ENCODE results near the gene POLR3A. TPM values are rescaled to one million over a fixed set of nuclear protein-coding genes. Genes with fewer than 3 reads are reported as not detected.

POLR3A gene
- polyA plus RNA-seq, 1 of the 3 experiments (the other 2 are of a cell fraction): 10.8 TPM

- Histone ChIP-seq H3K4me3 (ENCODE audit: low read depth in 2 of 2, low read length in 1 of 2) (no peak overlapping the region), H3K27ac (ENCODE audit: low read depth in 2 of 2, low read length in 1 of 2) (no peak overlapping the region), H4K20me1 (ENCODE audit: insufficient read depth) (no peaks in the 10 kb centered on the region), H3K9ac (no peak overlapping the region), H3K9me2 (no peaks in the 10 kb centered on the region), H3K27me3 (ENCODE audit: insufficient read depth) (no peaks in the 10 kb centered on the region), H3K4me1 (ENCODE audit: control insufficient read depth in 1 of 2, insufficient read depth in 2 of 2, low read depth in 1 of 2, low read length in 1 of 2) (no peaks in the 10 kb centered on the region), H3K4me2 (no peak overlapping the region), H3K9me3 (no peaks in the 10 kb centered on the region), H3K36me3 (replicated peaks in 1 of 2; ENCODE audit: control insufficient read depth in 1 of 2, insufficient read depth in 2 of 2, low read length in 1 of 2) (peaks cover 77 to 92% of the 10 kb centered on the region in 2 experiments), H3F3A (replicated peaks; ENCODE audit: insufficient read depth) (no peaks in the 10 kb centered on the region), H3K79me2 (ENCODE audit: insufficient read depth) (no peaks in the 10 kb centered on the region; the same call in 1 of the 2 replicates), H2AFZ (ENCODE audit: low read depth) (no peak overlapping the region)
- no peak for DNase-seq
- ChIA-PET POLR2A (no interaction called here), CTCF (interaction anchor here (0.7 kb wide), 1 partner anchor 129 kb away, joined by 3 read pairs; no protein-coding TSS in a partner anchor)
- WGBS (ENCODE audit: low lambda C conversion rate): 93% methylated on average over 7 of the region's 7 CpGs
- TF ChIP-seq, protein P1, sequence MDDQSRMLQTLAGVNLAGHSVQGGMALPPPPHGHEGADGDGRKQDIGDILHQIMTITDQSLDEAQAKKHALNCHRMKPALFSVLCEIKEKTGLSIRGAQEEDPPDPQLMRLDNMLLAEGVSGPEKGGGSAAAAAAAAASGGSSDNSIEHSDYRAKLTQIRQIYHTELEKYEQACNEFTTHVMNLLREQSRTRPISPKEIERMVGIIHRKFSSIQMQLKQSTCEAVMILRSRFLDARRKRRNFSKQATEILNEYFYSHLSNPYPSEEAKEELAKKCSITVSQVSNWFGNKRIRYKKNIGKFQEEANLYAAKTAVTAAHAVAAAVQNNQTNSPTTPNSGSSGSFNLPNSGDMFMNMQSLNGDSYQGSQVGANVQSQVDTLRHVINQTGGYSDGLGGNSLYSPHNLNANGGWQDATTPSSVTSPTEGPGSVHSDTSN (IDR thresholded peaks at IDR 0.05): no peak
- TF ChIP-seq, protein P2, sequence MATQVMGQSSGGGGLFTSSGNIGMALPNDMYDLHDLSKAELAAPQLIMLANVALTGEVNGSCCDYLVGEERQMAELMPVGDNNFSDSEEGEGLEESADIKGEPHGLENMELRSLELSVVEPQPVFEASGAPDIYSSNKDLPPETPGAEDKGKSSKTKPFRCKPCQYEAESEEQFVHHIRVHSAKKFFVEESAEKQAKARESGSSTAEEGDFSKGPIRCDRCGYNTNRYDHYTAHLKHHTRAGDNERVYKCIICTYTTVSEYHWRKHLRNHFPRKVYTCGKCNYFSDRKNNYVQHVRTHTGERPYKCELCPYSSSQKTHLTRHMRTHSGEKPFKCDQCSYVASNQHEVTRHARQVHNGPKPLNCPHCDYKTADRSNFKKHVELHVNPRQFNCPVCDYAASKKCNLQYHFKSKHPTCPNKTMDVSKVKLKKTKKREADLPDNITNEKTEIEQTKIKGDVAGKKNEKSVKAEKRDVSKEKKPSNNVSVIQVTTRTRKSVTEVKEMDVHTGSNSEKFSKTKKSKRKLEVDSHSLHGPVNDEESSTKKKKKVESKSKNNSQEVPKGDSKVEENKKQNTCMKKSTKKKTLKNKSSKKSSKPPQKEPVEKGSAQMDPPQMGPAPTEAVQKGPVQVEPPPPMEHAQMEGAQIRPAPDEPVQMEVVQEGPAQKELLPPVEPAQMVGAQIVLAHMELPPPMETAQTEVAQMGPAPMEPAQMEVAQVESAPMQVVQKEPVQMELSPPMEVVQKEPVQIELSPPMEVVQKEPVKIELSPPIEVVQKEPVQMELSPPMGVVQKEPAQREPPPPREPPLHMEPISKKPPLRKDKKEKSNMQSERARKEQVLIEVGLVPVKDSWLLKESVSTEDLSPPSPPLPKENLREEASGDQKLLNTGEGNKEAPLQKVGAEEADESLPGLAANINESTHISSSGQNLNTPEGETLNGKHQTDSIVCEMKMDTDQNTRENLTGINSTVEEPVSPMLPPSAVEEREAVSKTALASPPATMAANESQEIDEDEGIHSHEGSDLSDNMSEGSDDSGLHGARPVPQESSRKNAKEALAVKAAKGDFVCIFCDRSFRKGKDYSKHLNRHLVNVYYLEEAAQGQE (IDR thresholded peaks at IDR 0.05; ENCODE audit: low read depth, low read length): no peak
- no peak for TF ChIP-seq RAD21 (IDR thresholded peaks at IDR 0.05; ENCODE audit: low read length)
- TF ChIP-seq, protein P3, sequence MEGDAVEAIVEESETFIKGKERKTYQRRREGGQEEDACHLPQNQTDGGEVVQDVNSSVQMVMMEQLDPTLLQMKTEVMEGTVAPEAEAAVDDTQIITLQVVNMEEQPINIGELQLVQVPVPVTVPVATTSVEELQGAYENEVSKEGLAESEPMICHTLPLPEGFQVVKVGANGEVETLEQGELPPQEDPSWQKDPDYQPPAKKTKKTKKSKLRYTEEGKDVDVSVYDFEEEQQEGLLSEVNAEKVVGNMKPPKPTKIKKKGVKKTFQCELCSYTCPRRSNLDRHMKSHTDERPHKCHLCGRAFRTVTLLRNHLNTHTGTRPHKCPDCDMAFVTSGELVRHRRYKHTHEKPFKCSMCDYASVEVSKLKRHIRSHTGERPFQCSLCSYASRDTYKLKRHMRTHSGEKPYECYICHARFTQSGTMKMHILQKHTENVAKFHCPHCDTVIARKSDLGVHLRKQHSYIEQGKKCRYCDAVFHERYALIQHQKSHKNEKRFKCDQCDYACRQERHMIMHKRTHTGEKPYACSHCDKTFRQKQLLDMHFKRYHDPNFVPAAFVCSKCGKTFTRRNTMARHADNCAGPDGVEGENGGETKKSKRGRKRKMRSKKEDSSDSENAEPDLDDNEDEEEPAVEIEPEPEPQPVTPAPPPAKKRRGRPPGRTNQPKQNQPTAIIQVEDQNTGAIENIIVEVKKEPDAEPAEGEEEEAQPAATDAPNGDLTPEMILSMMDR (IDR thresholded peaks at IDR 0.05): no peak
- no peak for TF ChIP-seq EP300 (IDR thresholded peaks at IDR 0.05; ENCODE audit: borderline replicate concordance in 1 of 2, low read depth in 1 of 2, low read length in 1 of 2)
- TF ChIP-seq, protein P4, sequence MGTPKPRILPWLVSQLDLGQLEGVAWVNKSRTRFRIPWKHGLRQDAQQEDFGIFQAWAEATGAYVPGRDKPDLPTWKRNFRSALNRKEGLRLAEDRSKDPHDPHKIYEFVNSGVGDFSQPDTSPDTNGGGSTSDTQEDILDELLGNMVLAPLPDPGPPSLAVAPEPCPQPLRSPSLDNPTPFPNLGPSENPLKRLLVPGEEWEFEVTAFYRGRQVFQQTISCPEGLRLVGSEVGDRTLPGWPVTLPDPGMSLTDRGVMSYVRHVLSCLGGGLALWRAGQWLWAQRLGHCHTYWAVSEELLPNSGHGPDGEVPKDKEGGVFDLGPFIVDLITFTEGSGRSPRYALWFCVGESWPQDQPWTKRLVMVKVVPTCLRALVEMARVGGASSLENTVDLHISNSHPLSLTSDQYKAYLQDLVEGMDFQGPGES (IDR thresholded peaks at IDR 0.05; ENCODE audit: low read depth, low read length): no peak
- TF ChIP-seq SMC3 (IDR thresholded peaks at IDR 0.05; ENCODE audit: low read depth, low read length): no peak
- TF ChIP-seq SIN3A (IDR thresholded peaks at IDR 0.05; ENCODE audit: borderline replicate concordance, low read depth, low read length): no peak
- no peak for TF ChIP-seq TAF1 (IDR thresholded peaks at IDR 0.05; ENCODE audit: borderline replicate concordance, low read depth, low read length)
- no peak for TF ChIP-seq POLR2AphosphoS5 (IDR thresholded peaks at IDR 0.05; ENCODE audit: low read depth, low read length)
- no peak for TF ChIP-seq NFIC (IDR thresholded peaks at IDR 0.05; ENCODE audit: borderline replicate concordance)
- TF ChIP-seq, protein P5, sequence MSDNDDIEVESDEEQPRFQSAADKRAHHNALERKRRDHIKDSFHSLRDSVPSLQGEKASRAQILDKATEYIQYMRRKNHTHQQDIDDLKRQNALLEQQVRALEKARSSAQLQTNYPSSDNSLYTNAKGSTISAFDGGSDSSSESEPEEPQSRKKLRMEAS (IDR thresholded peaks at IDR 0.05; ENCODE audit: low read depth): no peak
- no peak for TF ChIP-seq MXI1 (IDR thresholded peaks at IDR 0.05; ENCODE audit: low read depth, low read length)
- TF ChIP-seq RXRA (IDR thresholded peaks at IDR 0.05; ENCODE audit: borderline replicate concordance, low read depth): no peak
Observed at GRCh38 chr10:78010278-78010677, 19.0 kb downstream of the POLR3A start.

Measured in SK-N-SH (cell line).